A549 (cell line): ENCODE data around the gene ACR. TPM values are rescaled to one million over a fixed set of nuclear protein-coding genes. Genes with fewer than 3 reads are reported as not detected.

Experiments
- ATAC-seq, 2 experiments: fragments of 200-7000 bp in 1 of 2; fragments of >200 bp in 1 of 2; cut with Nextera tagmentation in 1 of 2; cut with Tn5 transposase in 1 of 2; 3 replicates each; pipeline versions ENCODE4 v1.8.0 to v1.9.1; 2018 to 2020; ENCODE audit warnings: mild to moderate bottlenecking in 1 of 2, moderate library complexity in 1 of 2
- CTCF ChIA-PET: fragments of 300-600 bp; sonication (Branson Sonifier 250); formaldehyde crosslinking; extraction: SDS; loops from one replicate; lab custom pipeline; 2021; ENCODE audit warnings: antibody characterized with exemption, inconsistent platforms; lab: Yijun Ruan, JAX
- POLR2A ChIA-PET: fragments of 350-600 bp; formaldehyde crosslinking; extraction: SDS; loops from one replicate; lab custom pipeline; 2021; ENCODE audit warnings: antibody characterized with exemption, inconsistent platforms; lab: Yijun Ruan, JAX
- DNase-seq, 2 experiments: peaks; one replicate each; pipeline versions ENCODE4 v3.0.0 to v3.0.0-alpha.2; 2011 to 2016; ENCODE audit warnings: low read depth in 1 of 2, low spot score in 1 of 2
- FAIRE-seq: peaks from 2 replicates; lab custom pipeline; 2011; peaks lifted over from hg19 to GRCh38; lab: Jason Lieb, UNC
- H3K27ac ChIP-seq, 2 experiments: fragments of >200 bp; sonication (Bioruptor Twin); formaldehyde crosslinking; 3 replicates each; pipeline ENCODE4 v1.5.1; 2016 to 2017
- H3K4me1 ChIP-seq: fragments of >200 bp; sonication (Bioruptor Twin); formaldehyde crosslinking; 3 replicates; pipeline ENCODE4 v1.6.1; 2016
- H3K4me2 ChIP-seq: fragments of >200 bp; sonication (Bioruptor Twin); formaldehyde crosslinking; 3 replicates; pipeline ENCODE4 v1.6.1; 2016
- H3K4me3 ChIP-seq: fragments of >200 bp; sonication (Bioruptor Twin); formaldehyde crosslinking; 3 replicates; pipeline ENCODE4 v1.5.1; 2016
- H3K9me3 ChIP-seq: fragments of >200 bp; sonication (Bioruptor Twin); formaldehyde crosslinking; 3 replicates; pipeline ENCODE4 v1.6.1; 2016
- CBX2 ChIP-seq: fragments of 200-600 bp; sonication (generic); IDR thresholded peaks from 2 replicates; pipeline ENCODE4 v1.6.1; 2016; ENCODE audit warnings: low read depth, mild to moderate bottlenecking, borderline replicate concordance
- CBX8 ChIP-seq: fragments of 200-600 bp; sonication (generic); IDR thresholded peaks from 2 replicates; pipeline ENCODE4 v1.6.1; 2016
- CHD2 ChIP-seq: fragments of 150-350 bp; IDR thresholded peaks from 2 replicates; pipeline ENCODE4 v1.6.1; 2014; ENCODE audit warnings: low read length; ENCODE audit not compliant: partially characterized antibody
- EP300 ChIP-seq, 2 experiments: fragments of >200 bp; sonication (Bioruptor Twin); formaldehyde crosslinking; IDR thresholded peaks; 2 replicates in 1 of 2; 3 replicates in 1 of 2; pipeline ENCODE4 v1.6.1; 2016 to 2017
- ESRRA ChIP-seq: fragments of 150-350 bp; IDR thresholded peaks from 2 replicates; pipeline ENCODE4 v1.6.1; 2014; ENCODE audit warnings: mild to moderate bottlenecking, low read length, borderline replicate concordance
- FOSL2 ChIP-seq, 2 experiments: fragments of 450-650 bp in 1 of 2; fragments of >200 bp in 1 of 2; sonication (Bioruptor Twin) in 1 of 2; formaldehyde crosslinking; IDR thresholded peaks; 2 replicates each; pipeline versions ENCODE4 v1.5.0 to v1.6.1; 2016 to 2020; ENCODE audit warnings: mild to moderate bottlenecking in 1 of 2, moderate library complexity in 1 of 2
- GATA3 ChIP-seq: IDR thresholded peaks from 2 replicates; pipeline ENCODE4 v1.6.1; 2012; ENCODE audit warnings: borderline replicate concordance
- HDAC2 ChIP-seq: fragments of 200-600 bp; sonication (generic); IDR thresholded peaks from 2 replicates; pipeline ENCODE4 v1.6.1; 2016
- HEYL ChIP-seq: fragments of 250-450 bp; sonication (Bioruptor Pico); IDR thresholded peaks from 2 replicates; pipeline ENCODE4 v1.8.0; 2021; ENCODE audit warnings: mild to moderate bottlenecking, moderate library complexity
- HOXB13 ChIP-seq: fragments of 250-450 bp; sonication (Bioruptor Pico); IDR thresholded peaks from 2 replicates; pipeline ENCODE4 v1.5.0; 2020; ENCODE audit warnings: low read depth, mild to moderate bottlenecking, moderate library complexity
- JUN ChIP-seq, 2 experiments: fragments of >200 bp; sonication (Bioruptor Twin); formaldehyde crosslinking; IDR thresholded peaks; 2 replicates in 1 of 2; 3 replicates in 1 of 2; pipeline ENCODE4 v1.6.1; 2016 to 2017
- JUNB ChIP-seq: fragments of >200 bp; sonication (Bioruptor Twin); formaldehyde crosslinking; IDR thresholded peaks from 2 replicates; pipeline ENCODE4 v1.6.1; 2016
- KDM5A ChIP-seq: fragments of 200-600 bp; sonication (generic); IDR thresholded peaks from 2 replicates; pipeline ENCODE4 v1.6.1; 2016; ENCODE audit warnings: antibody characterized with exemption, mild to moderate bottlenecking
- MAZ ChIP-seq: fragments of 150-350 bp; IDR thresholded peaks from 2 replicates; pipeline ENCODE4 v1.6.1; 2014; ENCODE audit warnings: antibody characterized with exemption, low read depth, low read length, borderline replicate concordance
- MYC ChIP-seq: IDR thresholded peaks from 2 replicates; pipeline ENCODE4 v1.6.1; 2012; ENCODE audit warnings: mild to moderate bottlenecking, inconsistent platforms, low read length, improper control_type of control experiment, borderline replicate concordance
- NFE2L2 ChIP-seq: fragments of 150-350 bp; conservative IDR thresholded peaks from 2 replicates; pipeline ENCODE4 v1.6.1; 2014; ENCODE audit warnings: low read length
- NPAS2 ChIP-seq: fragments of 250-450 bp; sonication (Bioruptor Pico); IDR thresholded peaks from 2 replicates; pipeline ENCODE4 v1.8.0; 2022; ENCODE audit warnings: mild to moderate bottlenecking, moderate library complexity, borderline replicate concordance
- POLR2AphosphoS2 ChIP-seq: conservative IDR thresholded peaks from 2 replicates; pipeline ENCODE4 v1.6.1; 2012; ENCODE audit warnings: low read length, improper control_type of control experiment, inconsistent platforms
- RARB ChIP-seq: fragments of 250-450 bp; sonication (Bioruptor Pico); IDR thresholded peaks from 2 replicates; pipeline ENCODE4 v1.8.0; 2021; ENCODE audit warnings: mild to moderate bottlenecking, moderate library complexity
- RCOR1 ChIP-seq: fragments of 150-350 bp; IDR thresholded peaks from 2 replicates; pipeline ENCODE4 v1.6.1; 2014; ENCODE audit warnings: antibody characterized with exemption, low read length, low read depth
- RFX5 ChIP-seq: fragments of 450-650 bp; IDR thresholded peaks from 2 replicates; pipeline ENCODE4 v1.7.1; 2014; ENCODE audit warnings: antibody characterized with exemption, mild to moderate bottlenecking, moderate library complexity
- RNF2 ChIP-seq: fragments of 200-600 bp; sonication (generic); IDR thresholded peaks from 2 replicates; pipeline ENCODE4 v1.6.1; 2016; ENCODE audit warnings: low read depth, mild to moderate bottlenecking, antibody characterized with exemption, moderate library complexity, borderline replicate concordance
- SMC3 ChIP-seq: fragments of >200 bp; sonication (Bioruptor Twin); formaldehyde crosslinking; IDR thresholded peaks from 3 replicates; pipeline ENCODE4 v1.6.1; 2018; ENCODE audit warnings: inconsistent platforms
- SREBF2 ChIP-seq: fragments of 450-650 bp; IDR thresholded peaks from 2 replicates; pipeline ENCODE4 v1.6.1; 2014; ENCODE audit warnings: mild to moderate bottlenecking, moderate library complexity
- ZFP36 ChIP-seq: fragments of 450-650 bp; IDR thresholded peaks from 2 replicates; pipeline ENCODE4 v1.6.1; 2014; ENCODE audit warnings: borderline replicate concordance; ENCODE audit not compliant: partially characterized antibody
- ZNF302 ChIP-seq: fragments of 250-450 bp; sonication (Bioruptor Pico); IDR thresholded peaks from 2 replicates; pipeline ENCODE4 v1.9.0; 2021; ENCODE audit warnings: inconsistent platforms, mild to moderate bottlenecking, moderate library complexity
- WGBS: methylation state at CpG from one replicate; pipeline ENCODE4 v1.1.6; 2017; ENCODE audit errors: missing lambda C conversion rate; 5-methylcytosine and 5-hydroxymethylcytosine counted together
- polyA plus RNA-seq, 4 experiments: library from polyadenylated mRNA; depleted of rRNA in 3 of 4; stranded (reverse); fragments of >200 nt; fragmentation: RNase III in 1 of 4; extraction: RNeasy Plus Mini Kit Qiagen cat#74134 plus additional on column Dnase treatment in 1 of 4; gene quantifications; 2 replicates in 3 of 4; 3 replicates in 1 of 4; pipeline ENCODE4 v1.2.3, GENCODE V29; 2011 to 2017
- TF ChIP-seq, protein P1 (sequence below): IDR thresholded peaks from 2 replicates; pipeline ENCODE4 v1.6.1; 2012; ENCODE audit warnings: low read depth, borderline replicate concordance
- TF ChIP-seq, protein P2 (sequence below): fragments of 150-350 bp; IDR thresholded peaks from 2 replicates; pipeline ENCODE4 v1.6.1; 2014; ENCODE audit warnings: low read depth, mild to moderate bottlenecking, low read length
- TF ChIP-seq, protein P3 (sequence below): fragments of 250-450 bp; sonication (Bioruptor Pico); IDR thresholded peaks from 2 replicates; pipeline ENCODE4 v1.5.0; 2020; ENCODE audit warnings: low read depth, mild to moderate bottlenecking, moderate library complexity

ACR gene
- polyA plus RNA-seq, 2 of the 4 experiments (the other 2 are of a cell fraction), result not detected

DNA sequence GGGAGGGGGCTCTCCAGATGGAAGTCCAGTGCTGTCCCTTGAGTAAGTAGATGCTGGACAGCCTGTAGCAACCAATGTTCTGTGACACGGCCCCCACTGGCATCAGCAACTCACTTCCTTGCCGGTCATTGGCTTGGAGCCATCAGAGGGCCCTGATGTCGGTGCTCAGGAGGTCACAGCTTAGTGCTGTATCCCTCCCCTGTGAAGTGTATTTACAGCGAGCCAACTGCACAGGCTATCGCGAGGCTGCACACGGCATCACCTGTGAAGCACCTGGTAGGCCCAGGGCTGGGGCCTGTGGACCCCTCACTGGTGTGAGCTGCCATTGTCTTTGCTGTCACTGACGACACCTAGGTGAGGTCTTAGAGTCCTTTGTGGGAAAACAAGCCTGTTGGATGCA, 13.4 kb upstream of the ACR start:
- WGBS, result 95% methylated on average over 7 of the region's 8 CpGs
- Histone ChIP-seq H3K4me3 (no peak overlapping the region), H3K4me1 (no peaks in the 10 kb centered on the region), H3K4me2 (no peak overlapping the region), H3K27ac (no peak overlapping the region), H3K9me3 (no peaks in the 10 kb centered on the region)
- FAIRE-seq (no peak), ATAC-seq (no peak), DNase-seq (no peak)
- POLR2A ChIA-PET, result no interaction called here
- TF ChIP-seq, protein P1, sequence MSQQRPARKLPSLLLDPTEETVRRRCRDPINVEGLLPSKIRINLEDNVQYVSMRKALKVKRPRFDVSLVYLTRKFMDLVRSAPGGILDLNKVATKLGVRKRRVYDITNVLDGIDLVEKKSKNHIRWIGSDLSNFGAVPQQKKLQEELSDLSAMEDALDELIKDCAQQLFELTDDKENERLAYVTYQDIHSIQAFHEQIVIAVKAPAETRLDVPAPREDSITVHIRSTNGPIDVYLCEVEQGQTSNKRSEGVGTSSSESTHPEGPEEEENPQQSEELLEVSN, result no peak
- no peak for TF ChIP-seq FOSL2 (IDR thresholded peaks at IDR 0.05)
- no peak for TF ChIP-seq FOSL2 (CRISPR knock-in tag; IDR thresholded peaks at IDR 0.05)
- no peak for TF ChIP-seq HDAC2
- no peak for TF ChIP-seq HOXB13 (CRISPR knock-in tag)
- TF ChIP-seq MYC, result no peak
- no peak for TF ChIP-seq NFE2L2
- TF ChIP-seq SREBF2, result no peak
- TF ChIP-seq, protein P2, sequence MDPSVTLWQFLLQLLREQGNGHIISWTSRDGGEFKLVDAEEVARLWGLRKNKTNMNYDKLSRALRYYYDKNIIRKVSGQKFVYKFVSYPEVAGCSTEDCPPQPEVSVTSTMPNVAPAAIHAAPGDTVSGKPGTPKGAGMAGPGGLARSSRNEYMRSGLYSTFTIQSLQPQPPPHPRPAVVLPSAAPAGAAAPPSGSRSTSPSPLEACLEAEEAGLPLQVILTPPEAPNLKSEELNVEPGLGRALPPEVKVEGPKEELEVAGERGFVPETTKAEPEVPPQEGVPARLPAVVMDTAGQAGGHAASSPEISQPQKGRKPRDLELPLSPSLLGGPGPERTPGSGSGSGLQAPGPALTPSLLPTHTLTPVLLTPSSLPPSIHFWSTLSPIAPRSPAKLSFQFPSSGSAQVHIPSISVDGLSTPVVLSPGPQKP, result no peak
- TF ChIP-seq RCOR1, result no peak
- TF ChIP-seq ZFP36, result no peak
- no peak for TF ChIP-seq POLR2AphosphoS2
- no peak for TF ChIP-seq CHD2
- no peak for TF ChIP-seq EP300 (IDR thresholded peaks at IDR 0.05)
- CTCF ChIA-PET, result interaction anchor here (0.7 to 0.8 kb wide), 2 partner anchors 33 to 84 kb away, joined by 3 read pairs; no protein-coding TSS in a partner anchor

DNA sequence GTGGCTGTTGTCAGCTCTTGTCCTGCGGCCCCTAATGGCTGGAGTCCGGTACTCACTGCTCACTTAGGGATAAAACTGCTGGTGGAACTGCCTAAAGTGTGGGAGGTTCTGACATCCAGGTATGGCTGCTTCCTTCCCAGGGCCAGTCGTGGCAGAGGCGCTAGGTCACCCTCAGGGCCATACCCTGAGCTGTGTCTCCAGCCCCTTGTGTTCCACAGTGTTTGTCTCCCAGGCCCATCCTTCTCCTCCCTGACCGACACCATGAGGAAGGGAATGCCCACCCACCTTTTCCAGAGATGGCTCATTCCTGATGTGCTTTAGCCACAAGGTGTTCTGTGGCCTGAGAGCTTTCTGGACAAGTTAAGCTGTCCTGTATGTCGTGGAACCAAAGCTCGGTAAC, 12.4 kb upstream of the ACR start:
- Histone ChIP-seq H3K4me2 (no peak overlapping the region), H3K27ac (no peak overlapping the region), H3K9me3 (no peaks in the 10 kb centered on the region), H3K4me3 (no peak overlapping the region), H3K4me1 (no peaks in the 10 kb centered on the region)
- ChIA-PET CTCF (interaction anchor here (0.7 to 1.8 kb wide), 4 partner anchors 10 to 49 kb away, joined by 3 to 4 read pairs (median 3); no protein-coding TSS in a partner anchor), POLR2A (no interaction called here)
- 90% methylated on average over 6 of the region's 7 CpGs for WGBS
- no peak for DNase-seq
- ATAC-seq, result no peak
- no peak for FAIRE-seq
- TF ChIP-seq JUNB (no peak), CHD2 (no peak), SMC3 (no peak), CBX8 (no peak), MAZ (no peak), HEYL (no peak), JUN (IDR thresholded peaks at IDR 0.05) (no peak), NPAS2 (no peak), ESRRA (no peak), ZNF302 (no peak), FOSL2 (IDR thresholded peaks at IDR 0.05) (no peak), FOSL2 (CRISPR knock-in tag; IDR thresholded peaks at IDR 0.05) (no peak), CBX2 (no peak), HOXB13 (CRISPR knock-in tag) (no peak), RARB (CRISPR knock-in tag) (no peak), KDM5A (no peak), RNF2 (no peak), GATA3 (no peak), RFX5 (no peak)
- TF ChIP-seq, protein P3, sequence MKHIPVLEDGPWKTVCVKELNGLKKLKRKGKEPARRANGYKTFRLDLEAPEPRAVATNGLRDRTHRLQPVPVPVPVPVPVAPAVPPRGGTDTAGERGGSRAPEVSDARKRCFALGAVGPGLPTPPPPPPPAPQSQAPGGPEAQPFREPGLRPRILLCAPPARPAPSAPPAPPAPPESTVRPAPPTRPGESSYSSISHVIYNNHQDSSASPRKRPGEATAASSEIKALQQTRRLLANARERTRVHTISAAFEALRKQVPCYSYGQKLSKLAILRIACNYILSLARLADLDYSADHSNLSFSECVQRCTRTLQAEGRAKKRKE (CRISPR knock-in tag), result no peak
- TF ChIP-seq, protein P2, result no peak
